Measurements from ENCODE around the gene RAB3GAP1. TPM values are rescaled to one million over a fixed set of nuclear protein-coding genes. Genes with fewer than 3 reads are reported as not detected.

RAB3GAP1 gene
- total and polyA plus RNA-seq, 2 donors (not counting 1 experiment from before 2014, with no cell fraction given), result 15.6 to 62.2 TPM

GRCh38 chr2:135162377-135162776 lies 110.3 kb downstream of the RAB3GAP1 start:
- H2AFZ ChIP-seq (ENCODE audit: insufficient read depth, low read depth, low read length, poor library complexity, severe bottlenecking), result no peak overlapping the region
- DNase-seq, result no peak
- peaks cover 5 to 58% of the 10 kb centered on the region in 2 experiments for H3K36me3 ChIP-seq (replicated peaks in 1 of 2; ENCODE audit: control extremely low read depth in 1 of 2, control insufficient read depth in 1 of 2, extremely low read depth in 1 of 2, insufficient read depth in 2 of 2, low read length in 1 of 2)
- ChIA-PET CTCF (no interaction called here), POLR2A (no interaction called here)
- Mint-ChIP-seq H3K4me3 (no peak overlapping the region), H3K9me3 (ENCODE audit: insufficient read depth) (no peaks in the 10 kb centered on the region), H3K27ac (no peak overlapping the region), H3K27me3 (no peaks in the 10 kb centered on the region), H3K4me1 (no peaks in the 10 kb centered on the region)
- no peak for TF ChIP-seq CTCF (IDR thresholded peaks at IDR 0.05)
- no peak for TF ChIP-seq EZH2 (IDR thresholded peaks at IDR 0.05; ENCODE audit: borderline replicate concordance, insufficient read depth, low read depth, low read length, poor library complexity, severe bottlenecking)
- no peak for ATAC-seq (ENCODE audit: low read depth)
- no peaks in the 10 kb centered on the region for H3K27me3 ChIP-seq (replicated peaks in 1 of 4; ENCODE audit: control extremely low read depth in 1 of 4, control insufficient read depth in 3 of 4, insufficient read depth in 4 of 4, low read length in 3 of 4)
- H3K27ac ChIP-seq (ENCODE audit: low read length in 2 of 2), result no peak overlapping the region
- intact Hi-C loops (cut with micrococcal nuclease), result no loop called here
- H4K20me1 ChIP-seq (ENCODE audit: control insufficient read depth, insufficient read depth, low read length, poor library complexity, severe bottlenecking), result no peaks in the 10 kb centered on the region
- no peaks in the 10 kb centered on the region for H3K9me3 ChIP-seq (ENCODE audit: control extremely low read depth in 1 of 3, control insufficient read depth in 2 of 3, insufficient read depth in 1 of 3, low read length in 2 of 3)
- WGBS (ENCODE audit: insufficient coverage), result 80% methylated on average over 1 of the region's 5 CpGs
- H3K4me2 ChIP-seq (replicated peaks; ENCODE audit: low read depth, low read length, poor library complexity, severe bottlenecking), result no peak overlapping the region
- H3K4me1 ChIP-seq (ENCODE audit: control insufficient read depth in 2 of 2, insufficient read depth in 2 of 2, low read length in 2 of 2), result no peaks in the 10 kb centered on the region
- H3K4me3 ChIP-seq (ENCODE audit: control extremely low read depth in 1 of 5, extremely low read depth in 1 of 5, insufficient read depth in 1 of 5, low read depth in 2 of 5, low read length in 4 of 5), result no peak overlapping the region
- no peaks in the 10 kb centered on the region for H3K79me2 ChIP-seq (ENCODE audit: control insufficient read depth, insufficient read depth, low read length)
- H3K9ac ChIP-seq (ENCODE audit: low read length), result no peak overlapping the region

GRCh38 chr2:135162786-135163185 lies 110.7 kb downstream of the RAB3GAP1 start:
- H3K4me3 Mint-ChIP-seq, result no peak overlapping the region
- H2AFZ ChIP-seq (ENCODE audit: insufficient read depth, low read depth, low read length, poor library complexity, severe bottlenecking), result no peak overlapping the region
- 94% methylated on average over 2 of the region's 4 CpGs for WGBS (ENCODE audit: insufficient coverage)
- H3K9ac ChIP-seq (ENCODE audit: low read length), result no peak overlapping the region
- H3K4me3 ChIP-seq (ENCODE audit: control extremely low read depth in 1 of 5, extremely low read depth in 1 of 5, insufficient read depth in 1 of 5, low read depth in 2 of 5, low read length in 4 of 5), result no peak overlapping the region
- intact Hi-C loops (cut with micrococcal nuclease), result no loop called here
- H3K9me3 ChIP-seq (ENCODE audit: control extremely low read depth in 1 of 3, control insufficient read depth in 2 of 3, insufficient read depth in 1 of 3, low read length in 2 of 3), result no peaks in the 10 kb centered on the region
- no peak overlapping the region for H3K27ac Mint-ChIP-seq
- no peaks in the 10 kb centered on the region for H3K9me3 Mint-ChIP-seq (ENCODE audit: insufficient read depth)
- no peak for DNase-seq
- no peak for TF ChIP-seq EZH2 (IDR thresholded peaks at IDR 0.05; ENCODE audit: borderline replicate concordance, insufficient read depth, low read depth, low read length, poor library complexity, severe bottlenecking)
- TF ChIP-seq CTCF (IDR thresholded peaks at IDR 0.05), result no peak
- H4K20me1 ChIP-seq (ENCODE audit: control insufficient read depth, insufficient read depth, low read length, poor library complexity, severe bottlenecking), result no peaks in the 10 kb centered on the region
- no peaks in the 10 kb centered on the region for H3K27me3 ChIP-seq (replicated peaks in 1 of 4; ENCODE audit: control extremely low read depth in 1 of 4, control insufficient read depth in 3 of 4, insufficient read depth in 4 of 4, low read length in 3 of 4)
- no peaks in the 10 kb centered on the region for H3K4me1 Mint-ChIP-seq
- no peak overlapping the region for H3K27ac ChIP-seq (ENCODE audit: low read length in 2 of 2)
- no peak for ATAC-seq (ENCODE audit: low read depth)
- H3K27me3 Mint-ChIP-seq, result no peaks in the 10 kb centered on the region
- H3K36me3 ChIP-seq (replicated peaks in 1 of 2; ENCODE audit: control extremely low read depth in 1 of 2, control insufficient read depth in 1 of 2, extremely low read depth in 1 of 2, insufficient read depth in 2 of 2, low read length in 1 of 2), result peaks cover 5 to 61% of the 10 kb centered on the region in 2 experiments
- H3K4me1 ChIP-seq (ENCODE audit: control insufficient read depth in 2 of 2, insufficient read depth in 2 of 2, low read length in 2 of 2), result no peaks in the 10 kb centered on the region
- no peak overlapping the region for H3K4me2 ChIP-seq (replicated peaks; ENCODE audit: low read depth, low read length, poor library complexity, severe bottlenecking)
- ChIA-PET CTCF (no interaction called here), POLR2A (no interaction called here)
- H3K79me2 ChIP-seq (ENCODE audit: control insufficient read depth, insufficient read depth, low read length), result no peaks in the 10 kb centered on the region
